H9 (cell line): Measurements from ENCODE around the gene ZBTB49. TPM values are rescaled to one million over a fixed set of nuclear protein-coding genes. Genes with fewer than 3 reads are reported as not detected.

ENCODE experiments used
- DNase-seq: peaks from one replicate; pipeline ENCODE4 v3.0.0-alpha.2; 2017
- H2AFZ ChIP-seq: one replicate; pipeline ENCODE4 v1.6.1; 2013; ENCODE audit warnings: mild to moderate bottlenecking, low read length, control low read depth, moderate library complexity
- H2AK5ac ChIP-seq: 2 replicates; pipeline ENCODE4 v1.6.1; 2013; ENCODE audit warnings: low read length, control low read depth, mixed read lengths; ENCODE audit not compliant: insufficient read length
- H2BK120ac ChIP-seq: one replicate; pipeline ENCODE4 v1.6.1; 2013; ENCODE audit warnings: low read depth, mild to moderate bottlenecking, low read length, control low read depth, inconsistent platforms; ENCODE audit not compliant: poor library complexity, severe bottlenecking
- H2BK12ac ChIP-seq: 2 replicates; pipeline ENCODE4 v1.6.1; 2013; ENCODE audit warnings: low read length, control low read depth, mixed read lengths, low read depth; ENCODE audit not compliant: insufficient read length
- H2BK15ac ChIP-seq: 2 replicates; pipeline ENCODE4 v1.6.1; 2013; ENCODE audit warnings: low read depth, low read length, control low read depth
- H2BK20ac ChIP-seq: one replicate; pipeline ENCODE4 v1.6.1; 2013; ENCODE audit warnings: low read depth, mild to moderate bottlenecking, low read length, control low read depth, inconsistent platforms; ENCODE audit not compliant: poor library complexity, severe bottlenecking
- H2BK5ac ChIP-seq: 2 replicates; pipeline ENCODE4 v1.6.1; 2013; ENCODE audit warnings: low read length, control low read depth, mixed read lengths; ENCODE audit not compliant: insufficient read length
- H3K14ac ChIP-seq: 2 replicates; pipeline ENCODE4 v1.6.1; 2013; ENCODE audit warnings: low read length, control low read depth; ENCODE audit not compliant: insufficient read depth
- H3K18ac ChIP-seq: 2 replicates; pipeline ENCODE4 v1.6.1; 2013; ENCODE audit warnings: low read depth, mild to moderate bottlenecking, mixed read lengths, low read length, control low read depth; ENCODE audit not compliant: insufficient read length
- H3K23ac ChIP-seq: 2 replicates; pipeline ENCODE4 v1.6.1; 2013; ENCODE audit warnings: low read length, control low read depth, mixed read lengths, low read depth; ENCODE audit not compliant: insufficient read length
- H3K23me2 ChIP-seq: 2 replicates; pipeline ENCODE4 v1.6.1; 2013; ENCODE audit warnings: low read depth, mild to moderate bottlenecking, mixed read lengths, low read length, control low read depth; ENCODE audit not compliant: insufficient read length, poor library complexity, severe bottlenecking
- H3K27ac ChIP-seq: 2 replicates; pipeline ENCODE4 v1.5.1; 2013; ENCODE audit warnings: low read length, control low read depth, mixed read lengths, low read depth; ENCODE audit not compliant: insufficient read length
- H3K27me3 ChIP-seq: 2 replicates; pipeline ENCODE4 v1.6.1; 2013; ENCODE audit warnings: low read length, control low read depth, inconsistent platforms; ENCODE audit not compliant: insufficient read depth
- H3K4ac ChIP-seq: 2 replicates; pipeline ENCODE4 v1.6.1; 2013; ENCODE audit warnings: low read depth, mild to moderate bottlenecking, control low read depth, inconsistent platforms, low read length, moderate library complexity
- H3K4me1 ChIP-seq: 2 replicates; pipeline ENCODE4 v1.6.1; 2013; ENCODE audit warnings: low read length, control low read depth, inconsistent platforms; ENCODE audit not compliant: insufficient read depth
- H3K4me2 ChIP-seq: 2 replicates; pipeline ENCODE4 v1.6.1; 2013; ENCODE audit warnings: low read length, control low read depth, mixed read lengths; ENCODE audit not compliant: insufficient read length, insufficient read depth
- H3K56ac ChIP-seq: 2 replicates; pipeline ENCODE4 v1.6.1; 2013; ENCODE audit warnings: low read depth, mild to moderate bottlenecking, mixed read lengths, low read length, control low read depth; ENCODE audit not compliant: insufficient read length
- H3K79me1 ChIP-seq: 2 replicates; pipeline ENCODE4 v1.6.1; 2013; ENCODE audit warnings: low read depth, mild to moderate bottlenecking, moderate library complexity, low read length, control low read depth, inconsistent platforms; ENCODE audit not compliant: insufficient read depth, poor library complexity, severe bottlenecking
- H3K79me2 ChIP-seq: 2 replicates; pipeline ENCODE4 v1.6.1; 2013; ENCODE audit warnings: low read length, control low read depth, inconsistent platforms; ENCODE audit not compliant: insufficient read depth
- H3K9ac ChIP-seq: 2 replicates; pipeline ENCODE4 v1.6.1; 2013; ENCODE audit warnings: low read length, control low read depth, mixed read lengths; ENCODE audit not compliant: insufficient read length; ENCODE audit errors: extremely low read depth
- H3K9me3 ChIP-seq: one replicate; pipeline ENCODE4 v1.6.1; 2013; ENCODE audit warnings: low read depth, low read length, inconsistent platforms; ENCODE audit not compliant: control insufficient read depth
- H3T11ph ChIP-seq: one replicate; pipeline ENCODE4 v1.6.1; 2013; ENCODE audit warnings: mild to moderate bottlenecking, low read length, control low read depth, inconsistent platforms
- H4K20me1 ChIP-seq: one replicate; pipeline ENCODE4 v1.6.1; 2013; ENCODE audit not compliant: control insufficient read depth, insufficient read length, insufficient read depth
- H4K5ac ChIP-seq: 2 replicates; pipeline ENCODE4 v1.6.1; 2013; ENCODE audit warnings: low read depth, mild to moderate bottlenecking, mixed read lengths, low read length, control low read depth; ENCODE audit not compliant: insufficient read length
- H4K8ac ChIP-seq: replicated peaks from 2 replicates; pipeline ENCODE4 v1.6.1; 2013; ENCODE audit warnings: low read length, control low read depth, mixed read lengths, low read depth; ENCODE audit not compliant: insufficient read length
- H4K91ac ChIP-seq: 2 replicates; pipeline ENCODE4 v1.6.1; 2013; ENCODE audit warnings: low read depth, mild to moderate bottlenecking, moderate library complexity, mixed read lengths, low read length, control low read depth; ENCODE audit not compliant: insufficient read length
- H3K27ac Mint-ChIP-seq, 3 experiments: 2 replicates in 2 of 3; 3 replicates in 1 of 3; pipeline ENCODE4 v1.8.0; 2020 to 2021; ENCODE audit warnings: mixed read lengths in 3 of 3, mild to moderate bottlenecking in 1 of 3, moderate library complexity in 1 of 3
- H3K27me3 Mint-ChIP-seq: 2 replicates; pipeline ENCODE4 v1.8.0; 2021; ENCODE audit warnings: low read depth, mild to moderate bottlenecking, moderate library complexity, mixed read lengths
- H3K36me3 Mint-ChIP-seq, 3 experiments: 2 replicates in 2 of 3; 3 replicates in 1 of 3; pipeline ENCODE4 v1.8.0; 2020 to 2021; ENCODE audit warnings: low read depth in 3 of 3, mixed read lengths in 3 of 3; ENCODE audit not compliant: insufficient read depth in 1 of 3
- H3K4me1 Mint-ChIP-seq, 2 experiments: 2 replicates each; pipeline ENCODE4 v1.8.0; 2020; ENCODE audit warnings: mixed read lengths in 2 of 2
- H3K4me3 Mint-ChIP-seq, 2 experiments: 2 replicates in 1 of 2; 3 replicates in 1 of 2; pipeline ENCODE4 v1.8.0; 2020 to 2021; ENCODE audit warnings: mild to moderate bottlenecking in 2 of 2, mixed read lengths in 2 of 2, moderate library complexity in 1 of 2
- H3K9me3 Mint-ChIP-seq, 2 experiments: 2 replicates in 1 of 2; 3 replicates in 1 of 2; pipeline ENCODE4 v1.8.0; 2020; ENCODE audit warnings: mild to moderate bottlenecking in 2 of 2, mixed read lengths in 2 of 2, moderate library complexity in 1 of 2
- CTCF ChIP-seq: fragments of 200-600 bp; sonication (generic); conservative IDR thresholded peaks from 3 replicates; pipeline ENCODE4 v1.8.0; 2021; ENCODE audit warnings: antibody characterized with exemption, mild to moderate bottlenecking
- WGBS: extraction: QIAGEN DNeasy Blood & Tissue Kit; methylation state at CpG from one replicate; pipeline ENCODE4 v1.1.7; 2013; ENCODE audit warnings: missing lambda C conversion rate, low lambda C conversion rate, mixed read lengths; ENCODE audit not compliant: insufficient read length; ENCODE audit errors: extremely low coverage; 5-methylcytosine and 5-hydroxymethylcytosine counted together
- total RNA-seq: library from RNA; stranded (reverse); gene quantifications from 2 replicates; pipeline ENCODE4 v1.2.1, GENCODE V29; 2021

Gene ZBTB49
- total RNA-seq, 1 experiment from 2014 or later: 8.7 TPM

- Histone ChIP-seq H2BK12ac (no peak overlapping the region), H3T11ph (no peak overlapping the region), H3K18ac (no peak overlapping the region), H3K4me2 (no peak overlapping the region), H3K9ac (no peak overlapping the region), H3K27ac (no peak overlapping the region), H3K79me2 (no peaks in the 10 kb centered on the region), H2BK120ac (no peak overlapping the region), H3K79me1 (no peaks in the 10 kb centered on the region), H2BK15ac (no peak overlapping the region), H2BK5ac (no peak overlapping the region), H3K4ac (no peak overlapping the region), H4K5ac (no peak overlapping the region), H3K23me2 (no peaks in the 10 kb centered on the region), H2AFZ (no peak overlapping the region), H3K14ac (no peak overlapping the region), H2AK5ac (no peak overlapping the region), H3K23ac (no peak overlapping the region), H4K8ac (no peak overlapping the region), H3K9me3 (no peaks in the 10 kb centered on the region), H3K56ac (no peak overlapping the region), H4K91ac (no peak overlapping the region), H4K20me1 (no peaks in the 10 kb centered on the region), H2BK20ac (no peak overlapping the region), H3K4me1 (no peaks in the 10 kb centered on the region), H3K27me3 (no peaks in the 10 kb centered on the region)
- TF ChIP-seq CTCF: no peak
- Mint-ChIP-seq H3K27me3 (no peaks in the 10 kb centered on the region; the same call in none of the 2 replicates), H3K4me3 (no peak overlapping the region), H3K4me1 (peaks cover 10 to 13% of the 10 kb centered on the region in 2 experiments), H3K9me3 (peaks cover 0 to 2% of the 10 kb centered on the region in 2 experiments; a peak in 1 of 5 replicates), H3K27ac (no peak overlapping the region), H3K36me3 (peaks cover 0 to 2% (median 0%) of the 10 kb centered on the region in 3 experiments; a peak in 4 of 7 replicates)
- DNase-seq: no peak
- no CpG with 5 or more reads among the region's 4 CpGs for WGBS
These were observed 38.8 kb downstream of the ZBTB49 start for GRCh38 chr4:4328840-4329239.
